ENCODE measurements around the gene NODAL. TPM values are rescaled to one million over a fixed set of nuclear protein-coding genes. Genes with fewer than 3 reads are reported as not detected.
A peak's percentile ranks its signal among the peaks of the same experiment; 100 is the strongest.

Gene NODAL
- total RNA-seq, 1 experiment from 2014 or later = 0.30 TPM

DNA sequence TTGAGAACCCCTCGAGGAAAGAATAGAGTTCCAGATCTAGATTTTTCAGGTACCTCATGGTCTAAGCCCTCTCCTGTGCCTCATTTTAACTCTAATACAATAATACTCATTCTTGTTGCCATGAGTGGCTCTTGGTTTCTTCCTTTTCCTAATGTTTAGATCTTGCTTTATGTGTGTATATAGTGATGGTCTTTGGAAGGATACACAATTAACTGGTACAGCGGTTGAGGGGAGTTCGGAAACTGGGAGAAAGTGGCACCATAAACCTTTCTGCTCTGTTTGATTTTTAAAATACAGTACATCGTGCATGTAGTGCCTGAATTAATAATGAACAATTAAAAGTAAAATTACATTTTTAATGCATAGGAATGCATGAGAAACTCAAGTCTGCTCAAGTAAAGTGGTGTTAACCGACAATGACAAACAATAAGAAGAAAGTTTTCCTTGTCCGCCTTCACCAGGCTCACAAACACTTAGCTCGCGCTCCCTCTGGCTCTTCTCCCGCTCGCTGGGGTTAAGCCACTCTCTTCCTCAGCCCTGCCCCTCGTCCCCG is 37.9 kb downstream of the NODAL start:
- H3K27me3 ChIP-seq (ENCODE audit: insufficient read depth, low read length) = no peaks in the 10 kb centered on the region
- H3K36me3 ChIP-seq (ENCODE audit: control insufficient read depth in 1 of 2, insufficient read depth in 2 of 2, low read length in 2 of 2) = no peaks in the 10 kb centered on the region
- intact Hi-C loops (cut with micrococcal nuclease) = loop anchor here (2.0 kb wide), 1 partner anchor 17 kb away; no protein-coding TSS in a partner anchor
- BruUV-seq (replicated peaks) = TSS peak; percentile 97
- H3K9ac ChIP-seq (ENCODE audit: low read length) = peak overlapping the region; percentile 87
- TF ChIP-seq POLR2A (IDR thresholded peaks at IDR 0.05; ENCODE audit: borderline replicate concordance, extremely low read depth, insufficient read depth, insufficient read length) (peak; percentile 78), EZH2 (IDR thresholded peaks at IDR 0.05) (no peak), EGR1 (IDR thresholded peaks at IDR 0.05; ENCODE audit: low read depth) (no peak), RAD21 (IDR thresholded peaks at IDR 0.05; ENCODE audit: low read depth) (0 out of 2 replicates have a peak, but pooled peaks have one; percentile 22), SRF (IDR thresholded peaks at IDR 0.05; ENCODE audit: low read depth) (no peak), FOSL1 (IDR thresholded peaks at IDR 0.05; ENCODE audit: low read depth) (no peak), ELF1 (IDR thresholded peaks at IDR 0.05; ENCODE audit: borderline replicate concordance, low read depth) (no peak), JUND (IDR thresholded peaks at IDR 0.05) (no peak), TCF7L2 (IDR thresholded peaks at IDR 0.05; ENCODE audit: borderline replicate concordance, extremely low read depth, insufficient read depth, insufficient read length) (no peak), YY1 (IDR thresholded peaks at IDR 0.05; ENCODE audit: extremely low read depth, insufficient replicate concordance, low read depth, low read length) (no peak), CBX3 (IDR thresholded peaks at IDR 0.05; ENCODE audit: low read depth) (0 out of 2 replicates have a peak, but pooled peaks have one; percentile 7)
- TF ChIP-seq, protein P1, sequence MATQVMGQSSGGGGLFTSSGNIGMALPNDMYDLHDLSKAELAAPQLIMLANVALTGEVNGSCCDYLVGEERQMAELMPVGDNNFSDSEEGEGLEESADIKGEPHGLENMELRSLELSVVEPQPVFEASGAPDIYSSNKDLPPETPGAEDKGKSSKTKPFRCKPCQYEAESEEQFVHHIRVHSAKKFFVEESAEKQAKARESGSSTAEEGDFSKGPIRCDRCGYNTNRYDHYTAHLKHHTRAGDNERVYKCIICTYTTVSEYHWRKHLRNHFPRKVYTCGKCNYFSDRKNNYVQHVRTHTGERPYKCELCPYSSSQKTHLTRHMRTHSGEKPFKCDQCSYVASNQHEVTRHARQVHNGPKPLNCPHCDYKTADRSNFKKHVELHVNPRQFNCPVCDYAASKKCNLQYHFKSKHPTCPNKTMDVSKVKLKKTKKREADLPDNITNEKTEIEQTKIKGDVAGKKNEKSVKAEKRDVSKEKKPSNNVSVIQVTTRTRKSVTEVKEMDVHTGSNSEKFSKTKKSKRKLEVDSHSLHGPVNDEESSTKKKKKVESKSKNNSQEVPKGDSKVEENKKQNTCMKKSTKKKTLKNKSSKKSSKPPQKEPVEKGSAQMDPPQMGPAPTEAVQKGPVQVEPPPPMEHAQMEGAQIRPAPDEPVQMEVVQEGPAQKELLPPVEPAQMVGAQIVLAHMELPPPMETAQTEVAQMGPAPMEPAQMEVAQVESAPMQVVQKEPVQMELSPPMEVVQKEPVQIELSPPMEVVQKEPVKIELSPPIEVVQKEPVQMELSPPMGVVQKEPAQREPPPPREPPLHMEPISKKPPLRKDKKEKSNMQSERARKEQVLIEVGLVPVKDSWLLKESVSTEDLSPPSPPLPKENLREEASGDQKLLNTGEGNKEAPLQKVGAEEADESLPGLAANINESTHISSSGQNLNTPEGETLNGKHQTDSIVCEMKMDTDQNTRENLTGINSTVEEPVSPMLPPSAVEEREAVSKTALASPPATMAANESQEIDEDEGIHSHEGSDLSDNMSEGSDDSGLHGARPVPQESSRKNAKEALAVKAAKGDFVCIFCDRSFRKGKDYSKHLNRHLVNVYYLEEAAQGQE (IDR thresholded peaks at IDR 0.05; ENCODE audit: low read depth) = no peak
- TF ChIP-seq, protein P2, sequence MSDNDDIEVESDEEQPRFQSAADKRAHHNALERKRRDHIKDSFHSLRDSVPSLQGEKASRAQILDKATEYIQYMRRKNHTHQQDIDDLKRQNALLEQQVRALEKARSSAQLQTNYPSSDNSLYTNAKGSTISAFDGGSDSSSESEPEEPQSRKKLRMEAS (IDR thresholded peaks at IDR 0.05) = no peak
- TF ChIP-seq, protein P3, sequence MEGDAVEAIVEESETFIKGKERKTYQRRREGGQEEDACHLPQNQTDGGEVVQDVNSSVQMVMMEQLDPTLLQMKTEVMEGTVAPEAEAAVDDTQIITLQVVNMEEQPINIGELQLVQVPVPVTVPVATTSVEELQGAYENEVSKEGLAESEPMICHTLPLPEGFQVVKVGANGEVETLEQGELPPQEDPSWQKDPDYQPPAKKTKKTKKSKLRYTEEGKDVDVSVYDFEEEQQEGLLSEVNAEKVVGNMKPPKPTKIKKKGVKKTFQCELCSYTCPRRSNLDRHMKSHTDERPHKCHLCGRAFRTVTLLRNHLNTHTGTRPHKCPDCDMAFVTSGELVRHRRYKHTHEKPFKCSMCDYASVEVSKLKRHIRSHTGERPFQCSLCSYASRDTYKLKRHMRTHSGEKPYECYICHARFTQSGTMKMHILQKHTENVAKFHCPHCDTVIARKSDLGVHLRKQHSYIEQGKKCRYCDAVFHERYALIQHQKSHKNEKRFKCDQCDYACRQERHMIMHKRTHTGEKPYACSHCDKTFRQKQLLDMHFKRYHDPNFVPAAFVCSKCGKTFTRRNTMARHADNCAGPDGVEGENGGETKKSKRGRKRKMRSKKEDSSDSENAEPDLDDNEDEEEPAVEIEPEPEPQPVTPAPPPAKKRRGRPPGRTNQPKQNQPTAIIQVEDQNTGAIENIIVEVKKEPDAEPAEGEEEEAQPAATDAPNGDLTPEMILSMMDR (IDR thresholded peaks at IDR 0.05 in 2 of 3, conservative IDR thresholded peaks at IDR 0.05 in 1 of 3; ENCODE audit: borderline replicate concordance in 1 of 3, insufficient read depth in 1 of 3, low read depth in 2 of 3, low read length in 2 of 3) = no peak
- H3K4me1 ChIP-seq (ENCODE audit: control insufficient read depth in 1 of 2, insufficient read depth in 2 of 2, low read length in 2 of 2) = peaks cover 13 to 28% of the 10 kb centered on the region in 2 experiments
- ChIA-PET POLR2A (interaction anchor here (0.8 to 2.8 kb wide), 4 partner anchors 9 to 16 kb away, joined by 4 to 15 read pairs (median 6); no protein-coding TSS in a partner anchor), CTCF (interaction anchor here (0.8 to 1.3 kb wide), 5 partner anchors 16 to 296 kb away, joined by 3 to 6 read pairs (median 4); no protein-coding TSS in a partner anchor), RAD21 (ENCODE audit: low non-redundant PET in 1 of 2, low total read pairs in 2 of 2, uncharacterized antibody in 2 of 2, unreplicated experiment in 2 of 2) (interaction anchor here in 1 of 2 experiments (0.7 kb wide), 1 partner anchor 16 kb away, joined by 3 read pairs; no protein-coding TSS in a partner anchor)
- DNase-seq (ENCODE audit: low read depth, low spot score) = no peak
- peaks cover 33% of the 10 kb centered on the region for H3K79me2 ChIP-seq (ENCODE audit: insufficient read depth, low read length)
- H2AFZ ChIP-seq (ENCODE audit: low read depth, low read length, poor library complexity, severe bottlenecking) = peak overlapping the region; percentile 58
- peak; percentile 8 for ATAC-seq
- H3K9me2 ChIP-seq (ENCODE audit: insufficient read depth) = no peaks in the 10 kb centered on the region
- peaks cover 13% of the 10 kb centered on the region; the same call in 1 of the 2 replicates for H4K20me1 ChIP-seq (ENCODE audit: insufficient read depth)
- H3K9me3 ChIP-seq (ENCODE audit: control insufficient read depth in 1 of 2, insufficient read depth in 1 of 2, low read depth in 1 of 2, low read length in 2 of 2) = no peaks in the 10 kb centered on the region
- H3K4me3 ChIP-seq (replicated peaks in 1 of 2; ENCODE audit: low read depth in 1 of 2, low read length in 2 of 2) = peak overlapping the region; percentile 80 to 86
- H3K27ac ChIP-seq (ENCODE audit: low read depth, low read length) = peak overlapping the region; percentile 84
- peak overlapping the region; percentile 94 for H3K4me2 ChIP-seq (ENCODE audit: low read length)

Measured in HCT116 (cell line).